ENCODE data around the gene TNFAIP8L1. TPM values are rescaled to one million over a fixed set of nuclear protein-coding genes. Genes with fewer than 3 reads are reported as not detected.

TNFAIP8L1 gene
- total RNA-seq, 1 experiment from 2014 or later: 21.8 TPM

- no peak for DNase-seq
- Mint-ChIP-seq H3K4me1 (ENCODE audit: low read depth, unreplicated experiment) (no peaks in the 10 kb centered on the region), H3K27me3 (ENCODE audit: insufficient read depth, unreplicated experiment) (no peaks in the 10 kb centered on the region), H3K9me3 (ENCODE audit: unreplicated experiment) (no peaks in the 10 kb centered on the region), H3K27ac (ENCODE audit: unreplicated experiment) (no peak overlapping the region), H3K4me3 (ENCODE audit: unreplicated experiment) (no peak overlapping the region), H3K36me3 (ENCODE audit: insufficient read depth, unreplicated experiment) (no peaks in the 10 kb centered on the region)
- ChIA-PET CTCF (no interaction called here), POLR2A (no interaction called here)
- BruUV-seq (replicated peaks): no TSS peak
- Histone ChIP-seq H3K36me3 (ENCODE audit: control insufficient read depth, insufficient read depth, low read length) (no peaks in the 10 kb centered on the region), H3K4me1 (no peaks in the 10 kb centered on the region), H3K9me3 (no peaks in the 10 kb centered on the region), H3K4me3 (ENCODE audit: low read depth, low read length) (no peak overlapping the region), H3K27me3 (replicated peaks; ENCODE audit: control insufficient read depth, insufficient read depth, low read length) (no peaks in the 10 kb centered on the region)
- intact Hi-C loops (cut with micrococcal nuclease; ENCODE audit: unreplicated experiment): no loop called here
- no peak for TF ChIP-seq CTCF (IDR thresholded peaks at IDR 0.05; ENCODE audit: insufficient read depth in 1 of 2, low read depth in 1 of 2, low read length in 1 of 2, severe bottlenecking in 1 of 2, unreplicated experiment in 1 of 2)
Measured at GRCh38 chr19:4600082-4600481, 39.2 kb upstream of the TNFAIP8L1 start.

- no TSS peak for BruUV-seq (replicated peaks)
- H3K27me3 ChIP-seq (replicated peaks; ENCODE audit: control insufficient read depth, insufficient read depth, low read length): no peaks in the 10 kb centered on the region
- Mint-ChIP-seq H3K27ac (ENCODE audit: unreplicated experiment) (no peak overlapping the region), H3K27me3 (ENCODE audit: insufficient read depth, unreplicated experiment) (no peaks in the 10 kb centered on the region), H3K36me3 (ENCODE audit: insufficient read depth, unreplicated experiment) (no peaks in the 10 kb centered on the region), H3K4me3 (ENCODE audit: unreplicated experiment) (no peak overlapping the region), H3K4me1 (ENCODE audit: low read depth, unreplicated experiment) (no peaks in the 10 kb centered on the region), H3K9me3 (ENCODE audit: unreplicated experiment) (no peaks in the 10 kb centered on the region)
- H3K36me3 ChIP-seq (ENCODE audit: control insufficient read depth, insufficient read depth, low read length): no peaks in the 10 kb centered on the region
- no peak overlapping the region for H3K4me3 ChIP-seq (ENCODE audit: low read depth, low read length)
- no peak for DNase-seq
- ChIA-PET CTCF (no interaction called here), POLR2A (no interaction called here)
- TF ChIP-seq CTCF (IDR thresholded peaks at IDR 0.05; ENCODE audit: insufficient read depth in 1 of 2, low read depth in 1 of 2, low read length in 1 of 2, severe bottlenecking in 1 of 2, unreplicated experiment in 1 of 2): no peak
- H3K9me3 ChIP-seq: no peaks in the 10 kb centered on the region
- no peaks in the 10 kb centered on the region for H3K4me1 ChIP-seq
- intact Hi-C loops (cut with micrococcal nuclease; ENCODE audit: unreplicated experiment): no loop called here
Measured at GRCh38 chr19:4600893-4601292, 38.4 kb upstream of the TNFAIP8L1 start.

GRCh38 chr19:4602173-4602788 is 37.0 kb upstream of the TNFAIP8L1 start:
- no peak for DNase-seq
- Histone ChIP-seq H3K27me3 (replicated peaks; ENCODE audit: control insufficient read depth, insufficient read depth, low read length) (no peaks in the 10 kb centered on the region), H3K36me3 (ENCODE audit: control insufficient read depth, insufficient read depth, low read length) (no peaks in the 10 kb centered on the region), H3K4me3 (ENCODE audit: low read depth, low read length) (no peak overlapping the region), H3K9me3 (no peaks in the 10 kb centered on the region), H3K4me1 (no peaks in the 10 kb centered on the region)
- intact Hi-C loops (cut with micrococcal nuclease; ENCODE audit: unreplicated experiment): no loop called here
- Mint-ChIP-seq H3K36me3 (ENCODE audit: insufficient read depth, unreplicated experiment) (no peaks in the 10 kb centered on the region), H3K9me3 (ENCODE audit: unreplicated experiment) (no peaks in the 10 kb centered on the region), H3K4me3 (ENCODE audit: unreplicated experiment) (no peak overlapping the region), H3K4me1 (ENCODE audit: low read depth, unreplicated experiment) (no peaks in the 10 kb centered on the region), H3K27me3 (ENCODE audit: insufficient read depth, unreplicated experiment) (no peaks in the 10 kb centered on the region), H3K27ac (ENCODE audit: unreplicated experiment) (no peak overlapping the region)
- CTCF ChIA-PET: no interaction called here
- POLR2A ChIA-PET: no interaction called here
- no TSS peak for BruUV-seq (replicated peaks)
- no peak for TF ChIP-seq CTCF (IDR thresholded peaks at IDR 0.05; ENCODE audit: insufficient read depth in 1 of 2, low read depth in 1 of 2, low read length in 1 of 2, severe bottlenecking in 1 of 2, unreplicated experiment in 1 of 2)
